ENCODE data around the gene C1QTNF1.

C1QTNF1 gene

DNA sequence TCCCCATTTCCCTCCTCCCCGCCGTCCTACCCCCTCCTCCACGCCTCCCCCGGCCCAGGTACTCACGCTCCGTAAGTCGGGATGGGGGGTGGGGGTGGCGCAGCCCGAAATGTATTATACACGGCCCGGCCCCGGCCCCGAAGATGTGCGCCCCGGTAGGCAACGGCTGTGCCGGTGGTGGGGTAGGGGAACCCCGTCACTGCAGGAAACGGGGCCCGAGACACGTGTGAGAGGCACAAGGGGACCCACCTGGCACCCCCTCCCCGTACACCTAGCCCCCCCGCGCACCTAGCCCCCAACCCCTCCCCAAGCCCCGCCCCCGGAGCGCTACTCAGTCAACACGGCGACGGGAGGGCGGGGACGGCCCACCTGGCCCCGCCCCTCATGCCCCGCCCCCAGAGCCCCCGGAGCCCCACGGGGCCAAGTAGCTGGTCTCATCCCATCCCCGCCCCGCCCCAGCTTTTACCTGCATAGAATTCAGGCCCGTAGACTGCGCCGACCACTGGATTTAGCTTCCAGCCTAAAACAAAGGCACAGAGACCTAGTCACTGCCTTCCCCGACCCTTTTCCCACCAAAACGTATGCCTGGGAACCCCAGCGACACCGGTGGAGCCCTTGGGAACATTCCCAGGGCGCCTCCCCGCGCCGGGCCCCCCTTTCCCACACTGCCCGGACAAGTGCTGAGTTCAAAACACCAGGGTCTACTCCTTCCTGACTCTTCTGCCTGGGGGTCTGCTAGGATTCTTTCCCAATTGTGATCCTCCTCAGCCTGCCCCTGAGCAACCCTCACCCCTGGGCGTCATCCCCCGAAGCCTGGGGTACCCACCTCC lies 73.5 kb downstream of the C1QTNF1 start:
- no peak for FAIRE-seq

GRCh38 chr17:79098282-79098867 lies 74.4 kb downstream of the C1QTNF1 start:
- FAIRE-seq: no peak
